Measurements from ENCODE around the gene ERVW-1. TPM values are rescaled to one million over a fixed set of nuclear protein-coding genes. Genes with fewer than 3 reads are reported as not detected.
"Not testable (repeated sequence)": the region's sequence is repeated elsewhere in the genome, so short reads cannot be mapped to it uniquely, and the experiment has no call there.

The ERVW-1 gene
- total and polyA plus RNA-seq, 7 experiments from 2014 or later, result 0.24 TPM; not detected in 6

DNA sequence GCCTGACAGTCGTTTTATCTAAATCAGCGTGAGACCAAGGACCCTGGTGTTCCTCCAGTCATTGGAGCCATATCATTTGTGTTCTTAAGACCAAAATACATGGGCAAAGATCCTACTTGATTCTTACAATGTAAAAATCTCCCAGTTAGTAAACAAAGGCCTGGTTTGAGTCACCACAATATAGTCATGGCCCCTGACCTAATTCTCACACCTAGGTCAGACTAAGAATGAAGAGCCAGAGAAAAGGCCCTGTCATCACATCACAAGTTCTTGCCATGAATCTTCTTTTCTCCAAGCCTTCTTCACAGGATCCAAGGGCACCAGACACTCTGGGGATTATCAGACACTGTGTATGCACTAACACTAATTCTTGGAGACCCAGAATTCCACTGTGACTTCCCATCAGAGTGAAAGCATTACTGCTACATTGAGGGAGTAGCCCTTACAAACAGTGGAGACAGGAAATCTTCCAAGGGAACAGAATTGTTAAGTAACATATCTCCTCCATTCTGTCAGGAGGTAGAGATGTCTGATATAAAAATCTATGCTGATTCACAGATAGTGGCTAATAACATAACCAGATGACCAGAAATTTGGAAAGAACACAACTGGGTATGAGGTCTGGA is 7.6 kb upstream of the ERVW-1 start:
- no peak for ATAC-seq
- H3K27me3 ChIP-seq (ENCODE audit: control insufficient read depth in 2 of 2, insufficient read depth in 2 of 2, low read length in 2 of 2), result no peaks in the 10 kb centered on the region

DNA sequence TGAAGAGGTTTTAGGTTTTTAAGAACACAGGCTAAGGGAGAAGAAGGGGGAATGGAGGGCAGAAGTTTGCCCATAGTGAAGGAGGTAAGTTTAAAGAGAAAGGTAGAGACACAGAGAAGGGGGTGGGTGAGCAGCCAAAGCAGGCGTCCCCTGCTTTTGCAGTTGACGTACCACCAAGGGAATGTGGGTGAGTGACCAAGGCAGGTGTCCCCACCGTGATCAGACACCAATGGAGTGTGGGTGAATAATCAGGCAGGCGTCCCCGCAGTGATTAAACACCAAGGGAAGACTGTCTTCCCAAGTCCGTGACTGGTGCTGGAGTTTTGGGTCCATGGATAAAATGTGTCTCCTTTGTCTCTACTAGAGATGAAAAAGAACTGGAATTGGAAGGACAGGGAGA is 6.5 kb upstream of the ERVW-1 start:
- peaks cover 6 to 31% (median 12%) of the 10 kb centered on the region in 3 experiments for H3K36me3 ChIP-seq (ENCODE audit: control insufficient read depth in 2 of 3, insufficient read depth in 3 of 3, low read length in 3 of 3)
- ATAC-seq; intact Hi-C loops (cut with micrococcal nuclease); H3K27ac Mint-ChIP-seq; H3K4me1 ChIP-seq (ENCODE audit: control insufficient read depth in 2 of 2, insufficient read depth in 2 of 2, low read length in 2 of 2); H3K9me3 ChIP-seq (ENCODE audit: control insufficient read depth in 2 of 3, low read length in 3 of 3); H3K27me3 ChIP-seq (ENCODE audit: control insufficient read depth in 2 of 2, insufficient read depth in 2 of 2, low read length in 2 of 2); H3K9me3 Mint-ChIP-seq; H3K27ac ChIP-seq (ENCODE audit: low read depth, low read length); DNase-seq; POLR2A ChIA-PET; H3K4me3 Mint-ChIP-seq; H3K4me3 ChIP-seq (ENCODE audit: low read length); CTCF ChIA-PET; H3K4me1 Mint-ChIP-seq; H3K27me3 Mint-ChIP-seq: not testable (repeated sequence)
- H3K36me3 Mint-ChIP-seq, result peaks cover 0 to 19% (median 8%) of the 10 kb centered on the region in 5 donors

More for the DNA sequence above, 7.6 kb upstream of the ERVW-1 start:
- H3K4me1 ChIP-seq (ENCODE audit: control insufficient read depth in 2 of 2, insufficient read depth in 2 of 2, low read length in 2 of 2), result no peaks in the 10 kb centered on the region
- H3K4me3 Mint-ChIP-seq, result no peak overlapping the region
- peaks cover 0 to 25% (median 13%) of the 10 kb centered on the region in 5 donors for H3K36me3 Mint-ChIP-seq
- no peak overlapping the region for H3K4me3 ChIP-seq (ENCODE audit: low read length)
- no peak overlapping the region for H3K27ac ChIP-seq (ENCODE audit: low read depth, low read length)
- H3K9me3 ChIP-seq (ENCODE audit: control insufficient read depth in 2 of 3, low read length in 3 of 3), result no peaks in the 10 kb centered on the region
- DNase-seq, result no peak
- no peaks in the 10 kb centered on the region for H3K4me1 Mint-ChIP-seq
- H3K27ac Mint-ChIP-seq, result no peak overlapping the region
- no peaks in the 10 kb centered on the region for H3K9me3 Mint-ChIP-seq
- intact Hi-C loops (cut with micrococcal nuclease), result no loop called here
- peaks cover 12 to 39% (median 16%) of the 10 kb centered on the region in 3 experiments for H3K36me3 ChIP-seq (ENCODE audit: control insufficient read depth in 2 of 3, insufficient read depth in 3 of 3, low read length in 3 of 3)
- no peaks in the 10 kb centered on the region for H3K27me3 Mint-ChIP-seq
- ChIA-PET POLR2A (no interaction called here), CTCF (no interaction called here)

DNA sequence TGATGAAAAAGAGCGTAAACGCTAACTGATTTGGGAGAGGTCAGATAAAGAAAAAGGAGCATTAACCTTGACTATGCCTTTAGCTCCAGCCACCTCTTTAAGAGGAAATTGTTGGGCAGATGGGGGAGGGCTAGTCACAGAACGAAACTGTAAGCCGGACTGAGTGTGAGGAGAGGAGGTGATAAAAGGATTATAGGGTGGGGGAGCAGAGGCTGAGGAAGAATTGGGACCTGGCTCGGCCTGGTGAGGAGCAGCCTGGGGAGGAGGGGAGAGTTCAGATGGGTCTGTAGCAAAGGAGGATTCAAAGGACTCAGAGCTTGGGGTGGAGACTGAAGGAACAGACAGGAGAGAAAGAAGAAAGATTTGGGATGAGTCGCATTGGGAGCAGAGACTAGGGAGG is 5.9 kb upstream of the ERVW-1 start:
- ATAC-seq; H3K4me1 ChIP-seq (ENCODE audit: control insufficient read depth in 2 of 2, insufficient read depth in 2 of 2, low read length in 2 of 2); H3K9me3 Mint-ChIP-seq; DNase-seq; H3K9me3 ChIP-seq (ENCODE audit: control insufficient read depth in 2 of 3, low read length in 3 of 3); POLR2A ChIA-PET; H3K27me3 ChIP-seq (ENCODE audit: control insufficient read depth in 2 of 2, insufficient read depth in 2 of 2, low read length in 2 of 2); intact Hi-C loops (cut with micrococcal nuclease); H3K4me1 Mint-ChIP-seq; H3K27ac ChIP-seq (ENCODE audit: low read depth, low read length); H3K4me3 Mint-ChIP-seq; CTCF ChIA-PET; H3K27me3 Mint-ChIP-seq; H3K27ac Mint-ChIP-seq; H3K4me3 ChIP-seq (ENCODE audit: low read length): not testable (repeated sequence)
- H3K36me3 Mint-ChIP-seq, result peaks cover 0 to 17% (median 7%) of the 10 kb centered on the region in 5 donors
- H3K36me3 ChIP-seq (ENCODE audit: control insufficient read depth in 2 of 3, insufficient read depth in 3 of 3, low read length in 3 of 3), result peaks cover 5 to 29% (median 12%) of the 10 kb centered on the region in 3 experiments

DNA sequence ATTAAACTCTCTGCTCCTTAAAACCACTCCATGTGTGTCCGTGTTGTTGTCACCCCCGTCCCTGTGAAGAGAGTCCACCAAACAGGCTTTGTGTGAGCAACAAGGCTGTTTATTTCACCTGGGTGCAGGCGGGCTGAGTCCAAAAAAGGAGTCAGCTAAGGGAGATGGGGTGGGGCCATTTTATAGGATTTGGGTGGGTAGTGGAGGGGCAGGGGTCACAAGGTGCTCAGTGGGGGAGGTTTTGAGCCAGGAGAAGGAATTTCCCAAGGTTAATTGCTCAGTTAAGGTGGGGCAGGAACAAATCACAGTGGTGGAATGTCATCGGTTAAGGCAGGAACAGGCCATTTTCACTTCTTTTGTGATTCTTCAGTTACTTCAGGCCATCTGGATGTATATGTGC is 1.4 kb upstream of the ERVW-1 start:
- not testable (repeated sequence) for H3K9me3 Mint-ChIP-seq

DNA sequence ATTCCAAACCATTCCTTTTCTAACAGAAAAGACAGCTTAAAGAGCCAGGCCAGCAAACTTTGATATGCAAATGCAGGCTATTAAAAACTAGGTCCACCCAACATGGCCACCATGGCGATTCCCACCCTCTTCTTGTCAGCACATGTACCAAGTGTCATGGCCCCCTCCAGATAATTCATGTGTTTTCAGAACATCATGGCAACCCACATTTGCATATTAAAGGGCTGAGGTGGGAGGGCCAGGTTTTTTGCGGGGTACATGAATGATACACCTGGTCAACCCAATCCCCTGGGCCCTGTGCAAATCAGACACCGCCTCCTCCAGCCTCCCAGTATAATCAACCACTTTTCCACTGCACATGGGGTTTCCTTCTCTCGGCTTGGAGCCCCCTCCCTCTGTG is 965 bp upstream of the ERVW-1 start:
- DNase-seq, result no peak
- POLR2A ChIA-PET, result no interaction called here
- Mint-ChIP-seq H3K27me3 (no peaks in the 10 kb centered on the region), H3K36me3 (peaks cover 0 to 7% (median 0%) of the 10 kb centered on the region in 5 donors), H3K9me3 (no peaks in the 10 kb centered on the region), H3K4me3 (no peak overlapping the region), H3K27ac (no peak overlapping the region), H3K4me1 (no peaks in the 10 kb centered on the region)
- no peak overlapping the region for H3K4me3 ChIP-seq (ENCODE audit: low read length)
- no peaks in the 10 kb centered on the region for H3K4me1 ChIP-seq (ENCODE audit: control insufficient read depth in 2 of 2, insufficient read depth in 2 of 2, low read length in 2 of 2)
- CTCF ChIA-PET, result no interaction called here
- H3K27ac ChIP-seq (ENCODE audit: low read depth, low read length), result no peak overlapping the region
- H3K36me3 ChIP-seq (ENCODE audit: control insufficient read depth in 2 of 3, insufficient read depth in 3 of 3, low read length in 3 of 3), result no peaks in the 10 kb centered on the region
- intact Hi-C loops (cut with micrococcal nuclease), result no loop called here
- ATAC-seq, result no peak
- H3K27me3 ChIP-seq (ENCODE audit: control insufficient read depth in 2 of 2, insufficient read depth in 2 of 2, low read length in 2 of 2), result no peaks in the 10 kb centered on the region
- no peaks in the 10 kb centered on the region for H3K9me3 ChIP-seq (ENCODE audit: control insufficient read depth in 2 of 3, low read length in 3 of 3)

More for the DNA sequence above, 1.4 kb upstream of the ERVW-1 start:
- H3K27ac Mint-ChIP-seq; H3K27ac ChIP-seq (ENCODE audit: low read depth, low read length); H3K27me3 ChIP-seq (ENCODE audit: control insufficient read depth in 2 of 2, insufficient read depth in 2 of 2, low read length in 2 of 2); H3K4me3 Mint-ChIP-seq; intact Hi-C loops (cut with micrococcal nuclease); POLR2A ChIA-PET; H3K36me3 Mint-ChIP-seq; CTCF ChIA-PET; H3K9me3 ChIP-seq (ENCODE audit: control insufficient read depth in 2 of 3, low read length in 3 of 3); H3K4me3 ChIP-seq (ENCODE audit: low read length); DNase-seq; H3K4me1 Mint-ChIP-seq; H3K27me3 Mint-ChIP-seq; H3K4me1 ChIP-seq (ENCODE audit: control insufficient read depth in 2 of 2, insufficient read depth in 2 of 2, low read length in 2 of 2); ATAC-seq; H3K36me3 ChIP-seq (ENCODE audit: control insufficient read depth in 2 of 3, insufficient read depth in 3 of 3, low read length in 3 of 3): not testable (repeated sequence)

DNA sequence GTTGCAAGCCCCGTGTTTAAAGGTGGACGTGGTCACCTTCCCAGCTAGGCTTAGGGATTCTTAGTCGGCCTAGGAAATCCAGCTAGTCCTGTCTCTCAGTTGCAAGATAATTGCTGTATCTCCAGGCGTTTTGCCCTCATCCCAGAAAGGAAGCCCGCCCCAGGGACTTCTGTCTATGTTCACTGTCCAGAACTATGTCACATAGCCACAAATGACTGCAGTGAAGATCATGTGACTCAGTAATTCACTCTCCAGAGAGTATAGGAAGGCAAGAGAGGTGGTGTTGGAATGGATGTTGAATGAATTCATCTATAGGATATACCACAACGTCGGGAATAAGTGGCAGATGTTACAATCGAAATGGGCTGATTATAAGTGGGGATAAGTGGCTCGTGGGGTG is 349 bp upstream of the ERVW-1 start:
- no peaks in the 10 kb centered on the region for H3K9me3 Mint-ChIP-seq
- H3K4me1 Mint-ChIP-seq, result no peaks in the 10 kb centered on the region
- POLR2A ChIA-PET, result interaction anchor here (1.2 kb wide), 1 partner anchor 30 kb away, joined by 3 read pairs; no protein-coding TSS in a partner anchor
- H3K27ac Mint-ChIP-seq, result no peak overlapping the region
- Histone ChIP-seq H3K27ac (ENCODE audit: low read depth, low read length) (no peak overlapping the region), H3K4me3 (ENCODE audit: low read length) (no peak overlapping the region), H3K27me3 (ENCODE audit: control insufficient read depth in 2 of 2, insufficient read depth in 2 of 2, low read length in 2 of 2) (no peaks in the 10 kb centered on the region), H3K9me3 (ENCODE audit: control insufficient read depth in 2 of 3, low read length in 3 of 3) (no peaks in the 10 kb centered on the region), H3K36me3 (ENCODE audit: control insufficient read depth in 2 of 3, insufficient read depth in 3 of 3, low read length in 3 of 3) (no peaks in the 10 kb centered on the region), H3K4me1 (ENCODE audit: control insufficient read depth in 2 of 2, insufficient read depth in 2 of 2, low read length in 2 of 2) (no peaks in the 10 kb centered on the region)
- H3K36me3 Mint-ChIP-seq, result peaks cover 0 to 7% (median 0%) of the 10 kb centered on the region in 5 donors
- H3K4me3 Mint-ChIP-seq, result no peak overlapping the region
- CTCF ChIA-PET, result no interaction called here
- no peaks in the 10 kb centered on the region for H3K27me3 Mint-ChIP-seq
- ATAC-seq, result no peak
- intact Hi-C loops (cut with micrococcal nuclease), result no loop called here
- DNase-seq, result no peak

DNA sequence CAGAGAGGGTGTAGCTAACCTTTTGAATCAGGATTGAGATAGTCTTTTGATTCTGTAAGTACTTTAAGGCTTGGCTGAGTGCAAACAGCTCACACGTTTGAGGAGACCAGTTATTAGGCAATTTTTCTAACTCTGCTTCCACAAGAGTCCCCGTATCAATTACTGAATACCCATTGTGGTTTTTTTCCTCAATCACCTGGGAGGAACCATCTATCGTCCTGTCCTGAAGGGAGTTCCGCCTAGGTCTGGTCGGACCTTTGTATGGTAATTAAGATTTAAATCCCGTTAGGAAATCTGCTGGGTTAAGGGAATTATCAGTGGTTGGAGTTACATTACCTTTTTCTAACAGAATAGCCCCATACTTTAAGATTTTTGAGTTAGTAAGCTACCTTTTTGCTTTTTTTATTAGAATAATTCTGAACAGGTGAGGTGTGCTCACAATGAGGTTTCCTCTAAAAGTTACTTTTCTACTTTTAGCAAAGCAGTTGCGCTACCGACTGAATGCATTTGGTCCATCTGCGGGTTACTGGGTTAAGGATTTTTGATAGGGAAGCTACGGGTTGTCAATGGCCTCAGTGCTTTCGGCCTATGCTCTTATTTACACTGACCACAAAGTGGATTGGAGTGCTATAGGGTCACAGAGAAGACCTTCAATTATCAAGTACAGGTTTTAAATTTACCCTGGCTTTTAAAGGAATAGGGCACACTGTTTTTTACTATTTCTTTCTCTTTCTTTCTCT is 1.7 kb downstream of the ERVW-1 start:
- H3K27ac ChIP-seq (ENCODE audit: low read depth, low read length); H3K27me3 Mint-ChIP-seq; H3K9me3 Mint-ChIP-seq; intact Hi-C loops (cut with micrococcal nuclease); CTCF ChIA-PET; H3K27me3 ChIP-seq (ENCODE audit: control insufficient read depth in 2 of 2, insufficient read depth in 2 of 2, low read length in 2 of 2); H3K4me3 ChIP-seq (ENCODE audit: low read length); H3K4me3 Mint-ChIP-seq; H3K9me3 ChIP-seq (ENCODE audit: control insufficient read depth in 2 of 3, low read length in 3 of 3); H3K4me1 Mint-ChIP-seq; H3K4me1 ChIP-seq (ENCODE audit: control insufficient read depth in 2 of 2, insufficient read depth in 2 of 2, low read length in 2 of 2); H3K36me3 ChIP-seq (ENCODE audit: control insufficient read depth in 2 of 3, insufficient read depth in 3 of 3, low read length in 3 of 3); ATAC-seq; H3K27ac Mint-ChIP-seq; DNase-seq; POLR2A ChIA-PET: not testable (repeated sequence)
- H3K36me3 Mint-ChIP-seq, result peaks cover 0 to 14% (median 0%) of the 10 kb centered on the region in 5 donors
